Progenitor cell of endocrine pancreas (in vitro differentiated cells): ENCODE measurements around the gene RCAN2. TPM values are rescaled to one million over a fixed set of nuclear protein-coding genes. Genes with fewer than 3 reads are reported as not detected.

Experiments used
- DNase-seq: peaks from one replicate; pipeline ENCODE4 v3.0.0; 2021; ENCODE audit warnings: low spot score; ENCODE audit not compliant: unreplicated experiment
- H3K27ac Mint-ChIP-seq: 2 replicates; pipeline ENCODE4 v1.8.0; 2021; ENCODE audit warnings: mild to moderate bottlenecking, moderate library complexity, mixed read lengths
- H3K27me3 Mint-ChIP-seq: 2 replicates; pipeline ENCODE4 v1.8.0; 2021; ENCODE audit warnings: mixed read lengths
- H3K36me3 Mint-ChIP-seq: 2 replicates; pipeline ENCODE4 v1.8.0; 2022; ENCODE audit warnings: mixed read lengths; ENCODE audit not compliant: insufficient read depth
- H3K4me1 Mint-ChIP-seq: 2 replicates; pipeline ENCODE4 v1.8.0; 2021; ENCODE audit warnings: low read depth, mixed read lengths
- H3K4me3 Mint-ChIP-seq: 2 replicates; pipeline ENCODE4 v1.8.0; 2021; ENCODE audit warnings: low read depth, mild to moderate bottlenecking, moderate library complexity, mixed read lengths
- H3K9me3 Mint-ChIP-seq: 2 replicates; pipeline ENCODE4 v1.8.0; 2021; ENCODE audit warnings: low read depth, mixed read lengths
- total RNA-seq: library from RNA; stranded (reverse); gene quantifications from 2 replicates; pipeline ENCODE4 v1.2.1, GENCODE V29; 2021
- TF ChIP-seq, protein P1 (sequence below): fragments of 200-600 bp; sonication (generic); IDR thresholded peaks from one replicate; pipeline ENCODE4 v1.5.0; 2021; ENCODE audit warnings: antibody characterized with exemption, mild to moderate bottlenecking; ENCODE audit not compliant: unreplicated experiment

Gene RCAN2
- total RNA-seq, 1 donor from 2014 or later = 23.3 TPM

DNA sequence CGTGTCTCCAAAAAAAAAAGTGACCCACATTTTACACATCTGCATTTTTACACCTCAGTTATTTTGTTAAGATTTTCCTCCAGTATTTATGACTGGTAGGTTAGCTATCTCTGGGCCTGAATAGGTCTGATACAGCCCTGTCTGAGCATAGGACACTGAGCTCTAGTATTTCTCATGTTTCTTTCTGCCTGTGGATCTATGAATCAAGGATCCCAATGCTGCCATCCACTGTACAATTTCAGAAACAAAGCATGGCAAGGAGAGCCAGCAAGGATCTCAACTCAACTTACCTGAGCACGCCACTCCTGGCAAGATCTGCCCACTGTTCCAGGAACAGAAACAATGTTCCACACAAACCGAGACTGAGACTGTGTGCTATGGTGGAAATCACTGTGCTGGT lies 284.1 kb downstream of the RCAN2 start:
- Mint-ChIP-seq H3K27me3 (peaks cover 3% of the 10 kb centered on the region), H3K4me1 (peaks cover 1% of the 10 kb centered on the region), H3K36me3 (peaks cover 1% of the 10 kb centered on the region), H3K27ac (no peak overlapping the region), H3K9me3 (peaks cover 7% of the 10 kb centered on the region), H3K4me3 (no peak overlapping the region)
- no peak for DNase-seq
- TF ChIP-seq, protein P1, sequence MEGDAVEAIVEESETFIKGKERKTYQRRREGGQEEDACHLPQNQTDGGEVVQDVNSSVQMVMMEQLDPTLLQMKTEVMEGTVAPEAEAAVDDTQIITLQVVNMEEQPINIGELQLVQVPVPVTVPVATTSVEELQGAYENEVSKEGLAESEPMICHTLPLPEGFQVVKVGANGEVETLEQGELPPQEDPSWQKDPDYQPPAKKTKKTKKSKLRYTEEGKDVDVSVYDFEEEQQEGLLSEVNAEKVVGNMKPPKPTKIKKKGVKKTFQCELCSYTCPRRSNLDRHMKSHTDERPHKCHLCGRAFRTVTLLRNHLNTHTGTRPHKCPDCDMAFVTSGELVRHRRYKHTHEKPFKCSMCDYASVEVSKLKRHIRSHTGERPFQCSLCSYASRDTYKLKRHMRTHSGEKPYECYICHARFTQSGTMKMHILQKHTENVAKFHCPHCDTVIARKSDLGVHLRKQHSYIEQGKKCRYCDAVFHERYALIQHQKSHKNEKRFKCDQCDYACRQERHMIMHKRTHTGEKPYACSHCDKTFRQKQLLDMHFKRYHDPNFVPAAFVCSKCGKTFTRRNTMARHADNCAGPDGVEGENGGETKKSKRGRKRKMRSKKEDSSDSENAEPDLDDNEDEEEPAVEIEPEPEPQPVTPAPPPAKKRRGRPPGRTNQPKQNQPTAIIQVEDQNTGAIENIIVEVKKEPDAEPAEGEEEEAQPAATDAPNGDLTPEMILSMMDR = no peak

DNA sequence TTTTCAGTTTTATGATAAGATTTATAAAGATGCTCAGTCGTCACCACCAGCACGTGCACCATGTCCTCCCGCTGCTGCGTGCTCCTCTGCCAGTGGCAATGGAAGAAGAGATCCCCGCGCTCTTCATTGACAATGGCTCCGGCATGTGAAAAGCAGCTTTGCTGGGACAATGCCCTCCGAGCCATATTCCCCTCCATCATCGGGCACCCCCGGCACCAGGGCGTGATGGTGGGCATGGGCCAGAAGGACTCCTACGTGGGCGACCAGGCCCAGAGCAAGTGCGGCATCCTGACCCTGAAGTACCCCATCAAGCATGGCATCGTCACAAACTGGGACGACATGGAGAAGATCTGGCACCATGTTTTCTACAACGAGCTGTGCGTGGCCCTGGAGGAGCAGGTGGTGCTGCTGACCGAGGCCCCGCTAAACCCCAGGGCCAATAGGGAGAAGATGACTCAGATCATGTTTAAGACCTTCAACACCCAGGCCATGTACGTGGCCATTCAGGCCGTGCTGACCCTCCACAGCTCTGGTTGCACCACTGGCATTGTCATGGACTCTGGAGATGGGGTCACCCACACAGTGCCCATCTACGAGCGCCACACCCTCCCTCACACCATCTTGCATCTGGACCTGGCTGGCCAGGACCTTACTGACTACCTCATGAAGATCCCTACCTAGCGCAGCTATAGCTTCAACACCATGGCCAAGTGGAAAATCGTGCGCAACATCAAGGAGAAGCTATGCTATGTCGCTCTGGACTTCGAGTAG lies 286.2 kb downstream of the RCAN2 start:
- H3K36me3 Mint-ChIP-seq = no peaks in the 10 kb centered on the region
- no peak for DNase-seq
- no peak overlapping the region for H3K27ac Mint-ChIP-seq
- TF ChIP-seq, protein P1 = no peak
- H3K9me3 Mint-ChIP-seq = peaks cover 4% of the 10 kb centered on the region
- H3K4me3 Mint-ChIP-seq = no peak overlapping the region
- H3K4me1 Mint-ChIP-seq = no peaks in the 10 kb centered on the region
- H3K27me3 Mint-ChIP-seq = peaks cover 3% of the 10 kb centered on the region

DNA sequence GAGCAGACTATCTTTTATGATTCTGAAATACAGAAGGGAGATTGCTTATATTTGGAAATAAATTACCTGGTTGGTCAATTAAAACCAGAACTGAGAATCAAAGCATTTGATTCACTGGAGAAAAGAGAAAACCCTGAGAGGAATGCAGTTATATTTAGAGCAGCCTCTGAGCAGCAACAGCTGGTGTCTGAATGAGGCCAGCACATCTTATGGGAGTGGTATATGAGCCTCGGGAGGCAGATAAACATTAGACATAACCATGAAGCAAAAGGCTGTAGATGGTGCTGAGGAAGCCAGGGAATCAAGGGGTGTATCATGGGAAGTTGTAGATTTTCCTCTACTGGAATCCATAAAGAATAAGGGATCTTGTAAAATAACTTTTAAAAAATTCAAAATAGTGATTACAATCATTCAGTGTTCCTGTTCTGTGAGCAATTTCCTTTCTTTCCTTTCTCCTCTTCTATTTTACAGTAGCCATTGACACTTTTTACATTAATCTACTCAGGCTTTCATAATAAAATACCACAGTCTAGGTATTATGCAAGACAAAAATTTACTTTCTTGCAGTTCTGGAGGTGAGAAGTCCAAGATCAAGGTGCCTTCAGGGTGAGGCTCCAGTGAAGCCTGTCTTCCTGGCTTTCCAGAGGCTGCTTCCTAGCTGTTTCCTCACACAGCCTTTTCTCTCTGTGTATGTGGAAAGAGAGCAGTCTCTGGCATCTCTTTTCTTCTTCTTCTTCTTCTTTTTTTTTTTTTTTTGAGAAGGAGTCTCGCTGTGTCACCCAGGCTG lies 287.7 kb downstream of the RCAN2 start:
- DNase-seq = no peak
- H3K27ac Mint-ChIP-seq = no peak overlapping the region
- TF ChIP-seq, protein P1 = no peak
- peaks cover 4% of the 10 kb centered on the region for H3K9me3 Mint-ChIP-seq
- no peaks in the 10 kb centered on the region for H3K36me3 Mint-ChIP-seq
- peaks cover 3% of the 10 kb centered on the region for H3K27me3 Mint-ChIP-seq
- H3K4me1 Mint-ChIP-seq = no peaks in the 10 kb centered on the region
- no peak overlapping the region for H3K4me3 Mint-ChIP-seq

DNA sequence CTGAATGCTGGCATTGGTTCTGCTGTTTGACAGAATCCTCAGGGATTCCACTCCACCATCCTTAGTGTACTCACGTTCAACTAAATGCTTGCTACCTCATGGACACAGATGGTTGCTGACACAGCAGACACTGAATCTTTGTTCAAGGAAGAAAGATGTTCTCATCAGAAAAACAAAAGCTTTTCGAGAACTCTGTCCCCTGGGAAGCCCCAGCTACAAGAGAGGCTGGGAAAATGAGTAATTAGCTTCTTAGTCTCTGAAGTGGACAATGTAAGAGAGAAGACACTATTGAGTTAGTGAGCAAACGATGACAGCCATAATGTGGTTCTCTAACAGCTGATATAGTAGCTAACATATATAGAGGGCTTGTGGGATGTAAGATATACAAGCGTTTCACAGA lies 289.5 kb downstream of the RCAN2 start:
- no peaks in the 10 kb centered on the region for H3K27me3 Mint-ChIP-seq
- H3K4me1 Mint-ChIP-seq = no peaks in the 10 kb centered on the region
- H3K4me3 Mint-ChIP-seq = no peak overlapping the region
- H3K27ac Mint-ChIP-seq = no peak overlapping the region
- TF ChIP-seq, protein P1 = no peak
- no peaks in the 10 kb centered on the region for H3K36me3 Mint-ChIP-seq
- peaks cover 4% of the 10 kb centered on the region for H3K9me3 Mint-ChIP-seq
- DNase-seq = no peak

DNA sequence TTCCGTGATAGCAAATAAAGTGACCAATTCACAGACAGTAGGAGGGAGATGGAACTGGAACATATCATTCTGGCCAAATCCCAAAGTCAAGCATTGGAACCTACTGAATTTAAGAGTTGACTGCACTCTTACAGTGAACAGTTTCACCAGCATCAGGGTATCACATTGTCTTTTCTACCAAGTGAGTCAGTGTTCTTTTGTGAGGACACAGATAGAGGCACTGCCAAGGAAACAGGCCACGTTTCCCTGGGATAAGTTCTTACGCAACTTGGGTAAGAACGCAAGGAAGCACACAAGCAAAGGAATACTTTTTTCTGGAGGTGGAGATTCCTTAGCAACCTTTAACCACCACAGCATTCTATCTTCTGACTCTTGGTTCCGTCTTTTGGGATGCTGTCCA lies 291.9 kb downstream of the RCAN2 start:
- TF ChIP-seq, protein P1 = no peak
- no peak for DNase-seq
- Mint-ChIP-seq H3K4me1 (no peaks in the 10 kb centered on the region), H3K9me3 (peaks cover 4% of the 10 kb centered on the region), H3K27me3 (no peaks in the 10 kb centered on the region), H3K27ac (no peak overlapping the region), H3K36me3 (no peaks in the 10 kb centered on the region), H3K4me3 (no peak overlapping the region)
